HG03095 (cell line): Measurements from ENCODE around the gene MND1.

ENCODE experiments used
- ATAC-seq: cut with Tn5 transposase; IDR thresholded peaks from one replicate; pipeline ENCODE4 v1.9.1; 2021; ENCODE audit warnings: moderate library complexity; ENCODE audit not compliant: unreplicated experiment

The MND1 gene, protein sequence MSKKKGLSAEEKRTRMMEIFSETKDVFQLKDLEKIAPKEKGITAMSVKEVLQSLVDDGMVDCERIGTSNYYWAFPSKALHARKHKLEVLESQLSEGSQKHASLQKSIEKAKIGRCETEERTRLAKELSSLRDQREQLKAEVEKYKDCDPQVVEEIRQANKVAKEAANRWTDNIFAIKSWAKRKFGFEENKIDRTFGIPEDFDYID

DNA sequence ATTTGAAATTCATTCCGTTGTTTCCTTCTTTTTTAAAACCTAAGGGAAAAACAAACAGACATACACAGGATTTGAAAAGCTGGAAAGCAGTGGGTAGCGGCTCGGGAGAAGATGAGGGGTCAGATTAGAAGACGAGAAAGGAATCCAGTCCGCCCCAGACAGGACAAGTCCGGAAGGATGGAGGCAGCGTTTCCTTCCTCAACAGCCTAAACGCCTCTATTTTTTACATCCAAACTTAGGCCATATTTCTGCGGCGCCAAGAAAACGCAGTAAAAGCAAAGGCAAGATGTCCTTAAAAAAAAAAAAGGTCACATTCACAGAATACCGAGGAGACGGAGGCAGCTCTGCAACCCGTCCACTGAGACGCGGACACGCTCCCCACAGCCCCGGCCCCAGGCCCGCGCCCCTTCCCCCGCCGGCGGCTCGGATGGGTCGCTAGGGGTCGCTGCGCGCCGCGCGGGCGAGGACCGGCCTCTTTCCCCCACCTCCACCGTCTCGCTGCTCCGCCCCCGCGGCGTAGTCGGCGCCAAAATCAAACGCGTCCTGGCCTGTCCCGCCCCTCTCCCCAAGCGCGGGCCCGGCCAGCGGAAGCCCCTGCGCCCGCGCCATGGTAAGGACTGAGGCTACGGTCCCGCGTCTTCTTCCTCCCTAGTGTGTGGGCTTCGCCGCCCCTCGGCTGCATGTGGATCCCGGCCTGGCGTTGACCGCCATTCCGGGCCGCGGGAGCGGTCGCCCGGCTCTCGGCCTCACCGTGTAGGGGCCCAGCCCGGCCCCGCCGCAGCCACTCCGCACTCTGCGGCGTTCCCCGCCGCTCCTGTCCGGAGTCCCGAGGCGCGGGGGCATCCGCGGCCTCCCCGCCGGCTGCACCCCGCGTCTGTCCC, at the start of gene MND1:
TSS of gene MND1 (plus strand) at position 558 of the 881 bp plus-strand sequence. CDS start at position 608, 50 bp downstream.
- ATAC-seq = peak; percentile 73

GRCh38 chr4:153295131-153295755, 49.2 kb upstream of the MND1 start:
- no peak for ATAC-seq

- no peak for ATAC-seq
Observed at GRCh38 chr4:153296040-153296823, 48.3 kb upstream of the MND1 start.

GRCh38 chr4:153297116-153297515, 47.4 kb upstream of the MND1 start:
- ATAC-seq = no peak

- ATAC-seq = no peak
Observed at GRCh38 chr4:153310793-153311192, 33.7 kb upstream of the MND1 start.

DNA sequence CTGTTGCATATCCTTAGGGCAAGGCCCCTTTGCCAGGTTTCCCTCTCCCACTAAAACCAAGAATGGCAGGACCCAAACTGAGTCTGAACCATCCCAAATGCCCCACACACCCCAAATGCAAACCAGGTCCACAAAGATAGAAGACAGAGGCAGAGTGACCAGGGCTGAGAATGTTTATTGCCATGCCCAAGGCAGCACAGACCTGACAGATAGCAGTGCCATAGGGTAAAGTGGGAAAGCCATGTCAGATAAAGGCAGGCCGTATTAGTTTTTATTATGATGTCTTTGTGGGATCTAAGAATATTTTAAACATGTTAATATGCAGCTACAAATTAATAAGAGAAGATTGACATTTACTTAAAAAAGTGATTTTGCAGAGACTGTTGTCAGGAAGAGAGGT, 29.6 kb upstream of the MND1 start:
- no peak for ATAC-seq

- ATAC-seq = no peak
Observed at GRCh38 chr4:153318696-153319320, 25.7 kb upstream of the MND1 start.

- no peak for ATAC-seq
Observed at GRCh38 chr4:153322791-153323190, 21.7 kb upstream of the MND1 start.

GRCh38 chr4:153324046-153324445, 20.4 kb upstream of the MND1 start:
- ATAC-seq = no peak

GRCh38 chr4:153325558-153325957, 18.9 kb upstream of the MND1 start:
- ATAC-seq = no peak

GRCh38 chr4:153326513-153326912, 18.0 kb upstream of the MND1 start:
- ATAC-seq = no peak

DNA sequence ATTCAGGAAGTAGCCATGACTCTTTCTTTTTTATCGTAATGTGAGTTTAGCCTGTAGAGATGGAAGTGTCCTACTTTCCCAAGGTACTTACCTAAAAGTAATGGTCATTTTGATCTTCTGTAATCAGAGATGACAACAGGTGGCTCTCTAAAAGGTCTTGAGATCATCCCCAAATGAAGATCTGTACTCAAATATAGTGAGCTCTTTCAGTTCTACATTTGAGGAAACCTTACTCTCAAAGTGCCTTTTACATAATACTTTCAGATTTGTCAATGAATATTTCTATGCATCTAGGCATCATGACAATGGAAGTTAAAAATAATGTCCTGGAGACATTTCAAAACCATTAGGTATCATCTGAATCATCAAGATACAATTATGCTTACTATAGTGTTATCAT, 17.2 kb upstream of the MND1 start:
- no peak for ATAC-seq

DNA sequence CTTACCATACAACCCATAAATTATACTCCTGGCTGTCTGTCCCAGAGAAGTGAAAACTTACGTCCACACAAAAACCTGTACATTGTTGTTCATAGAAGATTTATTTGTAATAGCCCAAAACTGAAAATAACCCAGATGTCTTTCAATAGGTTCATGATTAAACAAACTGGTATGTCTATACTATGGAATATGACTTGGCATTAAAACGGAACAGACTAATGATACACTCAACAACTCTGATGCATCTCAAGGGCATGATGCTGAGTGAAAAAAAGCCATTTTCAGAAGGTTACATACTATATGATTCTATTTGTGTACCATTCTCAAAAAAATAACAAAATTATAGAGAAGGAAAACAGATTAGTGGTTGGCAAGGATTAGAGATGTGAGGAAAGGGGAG, 11.6 kb upstream of the MND1 start:
- no peak for ATAC-seq

GRCh38 chr4:153333874-153334273, 10.6 kb upstream of the MND1 start:
- ATAC-seq = no peak

- ATAC-seq = no peak
Observed at GRCh38 chr4:153335665-153336064, 8.8 kb upstream of the MND1 start.

GRCh38 chr4:153337686-153338085, 6.8 kb upstream of the MND1 start:
- ATAC-seq = no peak

DNA sequence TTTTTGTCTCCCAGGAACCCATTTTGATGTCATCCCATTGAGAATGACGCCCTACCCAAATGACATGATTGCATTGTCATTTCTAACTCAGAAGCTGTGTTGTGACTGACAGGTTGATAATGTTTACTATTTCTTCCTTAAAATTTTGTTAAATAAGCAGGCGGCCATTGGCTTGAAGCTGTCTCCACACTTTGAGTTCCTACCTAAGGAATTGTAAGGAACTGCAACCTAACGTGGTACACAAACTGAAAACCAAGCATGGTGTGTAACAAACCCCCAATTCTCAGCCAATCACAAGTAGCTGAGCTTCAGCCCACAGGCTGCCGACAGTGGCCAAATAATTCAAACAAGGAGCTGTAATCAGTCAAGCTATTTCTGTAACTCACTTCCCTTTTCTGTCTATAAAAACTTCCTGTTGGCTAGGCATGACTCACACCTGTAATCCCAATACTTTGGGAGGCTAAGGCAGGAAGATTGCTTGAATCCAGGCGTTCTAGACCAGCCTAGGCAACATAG, 2.9 kb upstream of the MND1 start:
- ATAC-seq = no peak

DNA sequence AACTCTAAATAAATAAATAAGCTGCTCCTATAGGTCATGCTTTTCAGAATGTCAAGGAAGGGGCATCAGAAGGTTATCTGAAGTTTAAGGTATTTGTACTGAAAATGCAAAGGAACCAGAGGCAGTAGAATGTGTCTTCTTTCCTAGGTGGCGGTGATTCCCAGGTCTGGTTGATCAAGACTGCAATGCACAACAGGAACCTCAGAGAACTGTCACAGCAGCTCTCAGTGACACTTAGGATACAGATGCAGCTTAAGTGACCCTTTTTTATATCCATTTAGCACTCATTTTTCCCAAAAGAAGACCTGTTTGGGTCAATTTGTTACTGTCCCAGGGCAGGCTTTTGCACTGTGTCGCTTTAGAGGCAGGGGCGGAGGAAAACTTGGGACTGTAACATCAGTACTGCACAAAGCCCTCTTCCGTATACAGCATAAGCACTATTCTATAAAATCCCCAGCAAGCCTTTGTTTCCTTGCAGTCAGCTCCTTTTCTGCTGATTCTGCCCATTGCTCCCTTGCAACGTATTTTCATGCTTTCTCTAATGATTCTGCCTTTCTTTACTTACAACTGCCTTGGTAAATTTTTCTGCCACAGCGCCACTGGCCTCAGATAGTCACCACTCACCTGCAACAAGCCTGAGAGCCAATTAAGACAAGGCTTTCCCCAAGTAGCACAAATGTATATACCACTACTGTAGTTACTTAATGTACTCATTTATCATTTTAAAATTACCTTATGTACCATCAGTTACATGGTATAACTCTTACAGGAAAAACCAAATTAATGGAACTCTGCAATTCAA, 1.5 kb upstream of the MND1 start:
- ATAC-seq = no peak
